ENCODE measurements around the gene ARHGAP40. TPM values are rescaled to one million over a fixed set of nuclear protein-coding genes. Genes with fewer than 3 reads are reported as not detected.

ARHGAP40 gene
- total and polyA plus RNA-seq, 2 experiments from 2014 or later = 0.21 TPM; not detected in 1

DNA sequence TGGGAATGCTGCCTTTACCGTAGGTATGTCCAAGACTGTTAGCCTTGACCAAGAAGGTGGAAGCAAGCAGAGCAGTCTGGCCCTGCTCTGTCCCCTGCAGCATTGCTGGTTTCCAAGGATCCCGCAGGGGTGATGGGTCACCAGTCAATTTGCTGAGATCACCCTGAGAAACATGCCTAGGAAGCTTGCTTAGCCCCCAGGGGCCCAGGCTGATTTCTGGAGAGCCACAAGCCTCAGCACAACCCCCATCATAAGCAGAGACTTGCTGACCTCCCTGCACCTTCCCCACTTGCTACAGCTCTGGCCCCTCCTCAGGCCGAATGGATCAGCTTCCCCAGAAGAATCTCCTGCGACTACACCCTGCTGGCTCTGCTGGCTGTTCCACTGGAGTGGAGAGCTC is 21.5 kb downstream of the ARHGAP40 start:
- TF ChIP-seq STAT1 (IDR thresholded peaks at IDR 0.05; ENCODE audit: unreplicated experiment) (no peak), ZNF114 (CRISPR knock-in tag; IDR thresholded peaks at IDR 0.05) (no peak), EZH2 (IDR thresholded peaks at IDR 0.05; ENCODE audit: low read depth, unreplicated experiment) (no peak), REST (IDR thresholded peaks at IDR 0.05; ENCODE audit: unreplicated experiment) (no peak), CREB1 (CRISPR knock-in tag; IDR thresholded peaks at IDR 0.05; ENCODE audit: low read depth) (no peak), EZH2phosphoT487 (IDR thresholded peaks at IDR 0.05; ENCODE audit: unreplicated experiment) (no peak), CTCF (conservative IDR thresholded peaks at IDR 0.05; ENCODE audit: low read depth in 2 of 2) (no peak), POLR2AphosphoS5 (IDR thresholded peaks at IDR 0.05; ENCODE audit: low read depth) (no peak), ZNF462 (CRISPR knock-in tag; IDR thresholded peaks at IDR 0.05) (no peak), NANOG (IDR thresholded peaks at IDR 0.05; ENCODE audit: borderline replicate concordance) (no peak), JUNB (IDR thresholded peaks at IDR 0.05; ENCODE audit: unreplicated experiment) (no peak), ZNF331 (CRISPR knock-in tag; IDR thresholded peaks at IDR 0.05; ENCODE audit: low read depth) (no peak)
- TF ChIP-seq, protein P1, sequence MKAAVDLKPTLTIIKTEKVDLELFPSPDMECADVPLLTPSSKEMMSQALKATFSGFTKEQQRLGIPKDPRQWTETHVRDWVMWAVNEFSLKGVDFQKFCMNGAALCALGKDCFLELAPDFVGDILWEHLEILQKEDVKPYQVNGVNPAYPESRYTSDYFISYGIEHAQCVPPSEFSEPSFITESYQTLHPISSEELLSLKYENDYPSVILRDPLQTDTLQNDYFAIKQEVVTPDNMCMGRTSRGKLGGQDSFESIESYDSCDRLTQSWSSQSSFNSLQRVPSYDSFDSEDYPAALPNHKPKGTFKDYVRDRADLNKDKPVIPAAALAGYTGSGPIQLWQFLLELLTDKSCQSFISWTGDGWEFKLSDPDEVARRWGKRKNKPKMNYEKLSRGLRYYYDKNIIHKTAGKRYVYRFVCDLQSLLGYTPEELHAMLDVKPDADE (IDR thresholded peaks at IDR 0.05) = no peak
- ATAC-seq = no peak
- Histone ChIP-seq H3K4me3 (no peak overlapping the region), H3K4me1 (ENCODE audit: insufficient read depth) (no peaks in the 10 kb centered on the region), H3K9me2 (ENCODE audit: insufficient read depth) (no peaks in the 10 kb centered on the region), H3K36me3 (ENCODE audit: insufficient read depth) (no peaks in the 10 kb centered on the region), H3F3A (replicated peaks; ENCODE audit: low read depth) (no peaks in the 10 kb centered on the region), H3K4me2 (no peak overlapping the region), H4K20me1 (replicated peaks; ENCODE audit: insufficient read depth) (no peaks in the 10 kb centered on the region), H3K79me2 (replicated peaks; ENCODE audit: insufficient read depth) (no peaks in the 10 kb centered on the region), H3K27me3 (ENCODE audit: insufficient read depth) (no peaks in the 10 kb centered on the region), H2AFZ (no peak overlapping the region), H3K27ac (ENCODE audit: low read depth) (no peak overlapping the region)
- Mint-ChIP-seq H3K27ac (no peak overlapping the region), H3K27me3 (ENCODE audit: insufficient read depth, low read depth, poor library complexity) (peaks cover 4% of the 10 kb centered on the region), H3K36me3 (ENCODE audit: low read depth) (0 out of 3 replicates have a peak, but pooled peaks cover 3% of the 10 kb centered on the region), H3K4me3 (no peak overlapping the region), H3K9me3 (0 out of 3 replicates have a peak, but pooled peaks cover 4% of the 10 kb centered on the region), H3K4me1 (peaks cover 15% of the 10 kb centered on the region; the same call in 2 of the 3 replicates)
- DNase-seq (ENCODE audit: low spot score) = no peak
